ENCODE results near the gene SELENBP1. TPM values are rescaled to one million over a fixed set of nuclear protein-coding genes. Genes with fewer than 3 reads are reported as not detected.

Gene SELENBP1
- total and polyA plus RNA-seq, 9 of the 15 experiments (the other 6 are each of a cell fraction or from before 2014, with no cell fraction given): 25.8 to 81.2 (median 47.1) TPM

DNA sequence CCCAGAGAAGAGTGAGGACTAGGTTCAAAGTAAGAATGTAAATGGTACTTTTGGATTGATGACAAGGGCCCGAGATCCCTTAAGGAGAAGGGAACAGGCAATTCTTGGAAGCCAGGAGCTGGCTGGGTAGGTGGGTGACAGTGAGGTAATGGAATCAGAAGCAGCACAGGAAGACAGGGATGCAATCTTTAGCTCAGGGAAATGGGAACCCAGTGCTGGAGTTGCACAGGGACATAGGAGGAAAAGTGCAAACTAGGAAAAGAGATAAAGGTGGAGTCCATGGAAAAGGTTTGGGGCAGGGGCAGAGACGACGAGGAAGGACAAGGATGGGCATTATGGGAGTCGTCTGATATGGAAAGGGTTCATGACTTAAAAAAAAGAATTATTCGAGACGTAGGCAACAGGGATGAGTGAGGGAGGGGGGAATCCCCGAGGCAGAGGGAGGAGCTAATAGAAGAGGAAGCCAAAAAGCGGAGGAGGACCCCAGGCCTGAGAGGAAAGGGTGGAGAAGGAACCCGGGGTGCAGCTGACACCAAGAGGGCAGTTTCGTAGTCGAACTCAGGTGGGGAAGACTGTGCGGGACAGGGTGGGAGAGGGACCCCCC lies 45.8 kb downstream of the SELENBP1 start (continued):
- no peak for TF ChIP-seq ZNF449 (CRISPR knock-in tag; IDR thresholded peaks at IDR 0.05)
- no peak for TF ChIP-seq HMG20A (CRISPR knock-in tag; conservative IDR thresholded peaks at IDR 0.05)
- peak; percentile 86 for TF ChIP-seq SPI1 (IDR thresholded peaks at IDR 0.05; ENCODE audit: borderline replicate concordance, low read depth, low read length)
- TF ChIP-seq ZNF318 (IDR thresholded peaks at IDR 0.05; ENCODE audit: borderline replicate concordance in 1 of 2, low read depth in 1 of 2): no peak
- TF ChIP-seq HEY1 (CRISPR knock-in tag; IDR thresholded peaks at IDR 0.05; ENCODE audit: borderline replicate concordance): no peak
- TF ChIP-seq SAFB2 (IDR thresholded peaks at IDR 0.05; ENCODE audit: borderline replicate concordance, low read depth, low read length, severe bottlenecking): no peak
- TF ChIP-seq CBFB (CRISPR knock-in tag; IDR thresholded peaks at IDR 0.05): no peak
- TF ChIP-seq TRIM28 (IDR thresholded peaks at IDR 0.05): no peak
- no peak for TF ChIP-seq POLR2H (tag; IDR thresholded peaks at IDR 0.05; ENCODE audit: low read depth)
- no peak for TF ChIP-seq NFIC (IDR thresholded peaks at IDR 0.05)
- TF ChIP-seq MEF2A (IDR thresholded peaks at IDR 0.05; ENCODE audit: control insufficient read depth, low read depth, low read length): no peak
- TF ChIP-seq ARID3B (CRISPR knock-in tag; IDR thresholded peaks at IDR 0.05; ENCODE audit: borderline replicate concordance): no peak
- no peak for TF ChIP-seq GATAD2B (IDR thresholded peaks at IDR 0.05; ENCODE audit: borderline replicate concordance)
- no peak for TF ChIP-seq SNIP1 (IDR thresholded peaks at IDR 0.05; ENCODE audit: low read depth)
- no peak for TF ChIP-seq SRF (CRISPR knock-in tag; IDR thresholded peaks at IDR 0.05)
- TF ChIP-seq ELF1 (tag; IDR thresholded peaks at IDR 0.05): 0 out of 2 replicates have a peak, but pooled peaks have one; percentile 3
- TF ChIP-seq PPARD (CRISPR knock-in tag; IDR thresholded peaks at IDR 0.05): no peak
- no peak for TF ChIP-seq TCF7 (IDR thresholded peaks at IDR 0.05; ENCODE audit: borderline replicate concordance)
